GM19043 (cell line): ENCODE results near the gene ELAC2.

Source experiments
- ATAC-seq: cut with Tn5 transposase; IDR thresholded peaks from one replicate; pipeline ENCODE4 v1.9.1; 2021; ENCODE audit warnings: low read depth; ENCODE audit not compliant: unreplicated experiment

The ELAC2 gene

GRCh38 chr17:13024016-13024415 lies 6.2 kb upstream of the ELAC2 start:
- peak; percentile 24 for ATAC-seq

GRCh38 chr17:13016881-13017654 lies 759 bp downstream of the ELAC2 start:
- peak; percentile 13 for ATAC-seq

GRCh38 chr17:13014801-13015200 lies 3.0 kb downstream of the ELAC2 start:
- ATAC-seq = no peak

- no peak for ATAC-seq
These were observed 6.9 kb downstream of the ELAC2 start for GRCh38 chr17:13010959-13011358.

- ATAC-seq = no peak
These were observed 9.4 kb downstream of the ELAC2 start for GRCh38 chr17:13008461-13008860.

- ATAC-seq = no peak
These were observed 12.3 kb downstream of the ELAC2 start for GRCh38 chr17:13005530-13005929.

- ATAC-seq = no peak
These were observed 13.5 kb downstream of the ELAC2 start for GRCh38 chr17:13004336-13004735.

GRCh38 chr17:13003927-13004326 lies 13.9 kb downstream of the ELAC2 start:
- no peak for ATAC-seq

- ATAC-seq = no peak
These were observed 14.4 kb downstream of the ELAC2 start for GRCh38 chr17:13003454-13003851.

GRCh38 chr17:13002761-13003453 lies 14.9 kb downstream of the ELAC2 start:
- no peak for ATAC-seq

- ATAC-seq = no peak
These were observed 15.7 kb downstream of the ELAC2 start for GRCh38 chr17:13001991-13002615.

GRCh38 chr17:13000561-13000960 lies 17.3 kb downstream of the ELAC2 start:
- ATAC-seq = no peak

- ATAC-seq = no peak
These were observed 19.0 kb downstream of the ELAC2 start for GRCh38 chr17:12998874-12999273.

GRCh38 chr17:12998461-12998860 lies 19.4 kb downstream of the ELAC2 start:
- no peak for ATAC-seq

- ATAC-seq = no peak
These were observed 20.9 kb downstream of the ELAC2 start for GRCh38 chr17:12996941-12997340.

- ATAC-seq = no peak
These were observed 21.5 kb downstream of the ELAC2 start for GRCh38 chr17:12996357-12996756.

GRCh38 chr17:12995896-12996295 lies 21.9 kb downstream of the ELAC2 start:
- ATAC-seq = no peak

GRCh38 chr17:12995106-12995895 lies 22.5 kb downstream of the ELAC2 start:
- no peak for ATAC-seq

GRCh38 chr17:12994341-12995074 lies 23.3 kb downstream of the ELAC2 start:
- ATAC-seq = no peak

GRCh38 chr17:12993631-12994030 lies 24.2 kb downstream of the ELAC2 start:
- ATAC-seq = no peak
